ENCODE results near the gene ALDOC. TPM values are rescaled to one million over a fixed set of nuclear protein-coding genes. Genes with fewer than 3 reads are reported as not detected.

The ALDOC gene
- total and polyA plus RNA-seq, 2 donors (not counting 1 experiment from before 2014, with no cell fraction given): 16.7 to 26.6 TPM

- intact Hi-C loops (cut with micrococcal nuclease): no loop called here
- H4K20me1 ChIP-seq (ENCODE audit: control insufficient read depth, insufficient read depth, low read length, poor library complexity, severe bottlenecking): no peaks in the 10 kb centered on the region
- H3K4me2 ChIP-seq (replicated peaks; ENCODE audit: low read depth, low read length, poor library complexity, severe bottlenecking): no peak overlapping the region
- H3K9ac ChIP-seq (ENCODE audit: low read length): no peak overlapping the region
- TF ChIP-seq CTCF (IDR thresholded peaks at IDR 0.05): no peak
- no peak for TF ChIP-seq EZH2 (IDR thresholded peaks at IDR 0.05; ENCODE audit: borderline replicate concordance, insufficient read depth, low read depth, low read length, poor library complexity, severe bottlenecking)
- Mint-ChIP-seq H3K9me3 (ENCODE audit: insufficient read depth) (no peaks in the 10 kb centered on the region), H3K4me3 (no peak overlapping the region), H3K27ac (no peak overlapping the region), H3K27me3 (peaks cover 3% of the 10 kb centered on the region), H3K4me1 (no peaks in the 10 kb centered on the region)
- no peaks in the 10 kb centered on the region for H3K36me3 ChIP-seq (replicated peaks in 1 of 2; ENCODE audit: control extremely low read depth in 1 of 2, control insufficient read depth in 1 of 2, extremely low read depth in 1 of 2, insufficient read depth in 2 of 2, low read length in 1 of 2)
- no peak overlapping the region for H3K27ac ChIP-seq (ENCODE audit: low read length in 2 of 2)
- ChIA-PET CTCF (no interaction called here), POLR2A (interaction anchor here (0.6 kb wide), 1 partner anchor 65 kb away, joined by 3 read pairs; no protein-coding TSS in a partner anchor)
- no peaks in the 10 kb centered on the region for H3K4me1 ChIP-seq (ENCODE audit: control insufficient read depth in 2 of 2, insufficient read depth in 2 of 2, low read length in 2 of 2)
- no peak overlapping the region for H3K4me3 ChIP-seq (ENCODE audit: control extremely low read depth in 1 of 5, extremely low read depth in 1 of 5, insufficient read depth in 1 of 5, low read depth in 2 of 5, low read length in 4 of 5)
- ATAC-seq (ENCODE audit: low read depth) (no peak), DNase-seq (no peak)
- no peaks in the 10 kb centered on the region for H3K9me3 ChIP-seq (ENCODE audit: control extremely low read depth in 1 of 3, control insufficient read depth in 2 of 3, insufficient read depth in 1 of 3, low read length in 2 of 3)
- no peak overlapping the region for H2AFZ ChIP-seq (ENCODE audit: insufficient read depth, low read depth, low read length, poor library complexity, severe bottlenecking)
- no CpG with 5 or more reads among the region's 3 CpGs for WGBS (ENCODE audit: insufficient coverage)
- no peaks in the 10 kb centered on the region for H3K79me2 ChIP-seq (ENCODE audit: control insufficient read depth, insufficient read depth, low read length)
- peaks cover 0 to 2% (median 0%) of the 10 kb centered on the region in 4 experiments for H3K27me3 ChIP-seq (replicated peaks in 1 of 4; ENCODE audit: control extremely low read depth in 1 of 4, control insufficient read depth in 3 of 4, insufficient read depth in 4 of 4, low read length in 3 of 4)
These were observed 47.7 kb downstream of the ALDOC start for GRCh38 chr17:28529013-28529400.

DNA sequence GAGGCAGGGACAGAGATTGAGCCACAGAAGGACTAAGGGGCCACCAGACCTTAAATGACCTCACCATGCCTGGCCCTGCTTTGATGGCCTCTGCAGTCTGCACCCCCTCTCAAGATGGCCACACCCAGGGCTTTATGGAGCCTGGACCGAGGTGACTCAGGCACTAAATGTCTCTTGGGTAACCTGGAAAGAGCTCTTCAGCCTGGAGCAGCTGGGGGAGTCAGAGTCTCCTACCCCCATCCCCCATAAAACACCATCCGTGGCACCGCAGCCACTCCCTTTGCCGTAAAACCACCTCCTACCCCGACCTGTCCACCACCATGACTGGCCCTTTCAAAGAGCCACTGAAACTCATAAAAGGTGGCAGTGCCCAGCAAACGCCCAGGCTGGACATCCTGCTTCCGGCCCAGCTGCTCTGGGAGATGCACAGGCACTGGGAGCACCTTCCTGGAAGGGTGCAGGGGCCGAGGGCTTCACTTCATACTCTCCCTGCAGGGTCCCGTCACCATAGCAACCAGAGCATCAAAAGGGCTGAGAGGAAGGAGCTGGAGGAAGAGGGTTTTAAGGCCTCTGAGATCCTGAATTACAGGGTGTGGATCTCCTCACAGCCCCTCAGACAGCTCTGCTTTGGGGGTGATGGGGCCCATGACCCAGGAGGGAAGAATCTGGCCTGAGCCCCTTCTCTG, 48.2 kb downstream of the ALDOC start:
- Mint-ChIP-seq H3K4me1 (no peaks in the 10 kb centered on the region), H3K27ac (no peak overlapping the region), H3K4me3 (no peak overlapping the region), H3K9me3 (ENCODE audit: insufficient read depth) (no peaks in the 10 kb centered on the region), H3K27me3 (peaks cover 3% of the 10 kb centered on the region)
- H3K36me3 ChIP-seq (replicated peaks in 1 of 2; ENCODE audit: control extremely low read depth in 1 of 2, control insufficient read depth in 1 of 2, extremely low read depth in 1 of 2, insufficient read depth in 2 of 2, low read length in 1 of 2): no peaks in the 10 kb centered on the region
- H3K79me2 ChIP-seq (ENCODE audit: control insufficient read depth, insufficient read depth, low read length): no peaks in the 10 kb centered on the region
- no peaks in the 10 kb centered on the region for H3K9me3 ChIP-seq (ENCODE audit: control extremely low read depth in 1 of 3, control insufficient read depth in 2 of 3, insufficient read depth in 1 of 3, low read length in 2 of 3)
- no peak overlapping the region for H3K4me3 ChIP-seq (ENCODE audit: control extremely low read depth in 1 of 5, extremely low read depth in 1 of 5, insufficient read depth in 1 of 5, low read depth in 2 of 5, low read length in 4 of 5)
- H3K4me2 ChIP-seq (replicated peaks; ENCODE audit: low read depth, low read length, poor library complexity, severe bottlenecking): no peak overlapping the region
- 75% methylated on average over 9 of the region's 9 CpGs for whole genome bisulfite sequencing (ENCODE audit: insufficient coverage)
- ChIA-PET CTCF (interaction anchor here (0.9 kb wide), 1 partner anchor 12 kb away, joined by 3 read pairs; no protein-coding TSS in a partner anchor), POLR2A (interaction anchor here (0.6 kb wide), 1 partner anchor 64 kb away, joined by 3 read pairs; no protein-coding TSS in a partner anchor)
- ATAC-seq (ENCODE audit: low read depth) (no peak), DNase-seq (no peak)
- H2AFZ ChIP-seq (ENCODE audit: insufficient read depth, low read depth, low read length, poor library complexity, severe bottlenecking): no peak overlapping the region
- no peaks in the 10 kb centered on the region for H3K4me1 ChIP-seq (ENCODE audit: control insufficient read depth in 2 of 2, insufficient read depth in 2 of 2, low read length in 2 of 2)
- no peak overlapping the region for H3K27ac ChIP-seq (ENCODE audit: low read length in 2 of 2)
- H3K27me3 ChIP-seq (replicated peaks in 1 of 4; ENCODE audit: control extremely low read depth in 1 of 4, control insufficient read depth in 3 of 4, insufficient read depth in 4 of 4, low read length in 3 of 4): peaks cover 0 to 2% (median 0%) of the 10 kb centered on the region in 4 experiments
- no peak overlapping the region for H3K9ac ChIP-seq (ENCODE audit: low read length)
- intact Hi-C loops (cut with micrococcal nuclease): no loop called here
- TF ChIP-seq CTCF (IDR thresholded peaks at IDR 0.05) (no peak), EZH2 (IDR thresholded peaks at IDR 0.05; ENCODE audit: borderline replicate concordance, insufficient read depth, low read depth, low read length, poor library complexity, severe bottlenecking) (no peak)
- no peaks in the 10 kb centered on the region for H4K20me1 ChIP-seq (ENCODE audit: control insufficient read depth, insufficient read depth, low read length, poor library complexity, severe bottlenecking)

Measured in B cell (primary cell).